GM04504 (cell line): Measurements from ENCODE around the gene NACC2.

Experiments
- DNase-seq: peaks from one replicate; pipeline ENCODE4 v3.0.0-alpha.2; 2012; ENCODE audit warnings: low read depth

NACC2 gene

DNA sequence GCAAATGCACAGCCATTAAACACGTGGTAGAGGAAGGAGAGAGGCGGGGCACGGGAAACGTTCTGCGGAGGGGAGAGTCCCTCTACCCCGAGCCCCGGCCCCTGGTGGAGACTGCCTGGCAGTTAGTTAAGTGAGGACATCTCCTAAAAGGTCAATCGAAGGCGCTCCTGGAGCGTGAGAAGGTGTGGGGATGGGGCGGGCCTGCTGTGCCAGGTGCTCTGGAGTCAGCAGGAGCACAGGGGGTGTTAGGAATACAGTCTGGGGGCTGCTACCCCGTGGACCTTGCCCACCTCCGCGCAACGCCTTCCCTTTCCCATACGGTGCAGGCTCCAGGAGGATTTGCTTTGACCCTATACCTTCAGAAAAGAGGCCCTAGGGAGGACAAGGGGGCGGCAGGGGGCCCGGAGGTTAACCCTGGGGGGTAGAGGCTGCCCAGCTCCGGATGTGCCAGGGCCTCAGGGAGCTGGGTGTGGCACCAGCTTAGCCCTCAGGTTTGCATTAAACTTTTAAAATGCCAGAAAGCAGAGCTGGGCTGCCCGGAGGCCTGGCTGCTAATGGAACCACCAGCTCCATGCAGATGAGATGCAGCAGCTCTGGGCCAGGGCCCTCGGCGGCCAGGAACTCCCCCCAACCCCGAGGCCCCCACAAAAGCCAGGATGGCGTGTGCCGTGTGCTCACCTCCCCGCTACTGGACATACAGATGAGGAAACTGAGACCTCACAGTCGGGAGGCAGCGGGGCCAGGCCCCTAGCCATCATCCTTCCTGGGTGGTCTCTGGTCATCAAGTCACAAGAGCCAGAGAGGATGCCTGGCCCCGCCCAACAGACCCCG lies 39.2 kb downstream of the NACC2 start:
- no peak for DNase-seq

DNA sequence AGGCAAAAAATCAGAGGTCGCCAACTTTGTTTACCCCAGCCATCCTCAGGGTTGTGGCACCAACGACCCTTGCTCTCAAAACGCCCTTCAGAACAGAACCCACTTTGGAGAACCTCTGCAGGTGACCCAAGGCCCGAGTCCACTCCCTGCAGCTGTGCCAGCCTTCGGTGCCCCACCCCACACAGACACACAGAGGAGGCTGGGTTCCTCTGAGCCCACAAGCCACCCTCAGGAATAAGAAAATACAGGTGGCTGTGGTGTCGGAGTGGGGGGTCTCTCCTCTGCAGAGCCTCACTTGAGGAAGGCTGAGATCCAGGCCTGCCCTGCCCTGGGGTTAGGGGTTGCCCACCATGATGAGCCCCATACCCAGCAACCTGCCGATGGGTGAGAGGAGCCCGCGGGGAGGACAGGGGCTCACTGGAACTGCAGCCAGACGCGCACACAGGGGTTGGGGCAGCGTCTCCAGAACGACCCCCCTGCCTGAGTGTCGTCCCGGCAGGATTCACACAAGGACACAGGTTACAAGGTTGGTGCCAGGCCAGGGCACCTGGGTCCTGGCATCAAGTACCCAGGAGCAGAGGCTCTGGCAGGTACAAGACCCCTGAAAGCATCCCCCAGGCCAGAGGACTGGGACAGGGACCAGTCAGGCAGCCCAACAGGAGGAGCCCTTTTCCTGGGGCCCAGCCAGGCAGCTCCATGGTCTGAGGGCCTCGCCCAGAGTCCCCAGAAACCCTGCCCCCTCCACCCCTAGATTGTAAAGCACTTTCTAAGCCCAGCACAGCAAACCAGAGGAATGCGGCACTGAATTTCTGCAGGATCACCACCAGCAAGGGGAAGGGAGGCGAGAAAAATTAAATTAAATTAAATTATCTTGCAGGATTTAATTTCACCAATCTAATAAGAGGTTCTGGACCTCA lies 40.0 kb downstream of the NACC2 start:
- no peak for DNase-seq

DNA sequence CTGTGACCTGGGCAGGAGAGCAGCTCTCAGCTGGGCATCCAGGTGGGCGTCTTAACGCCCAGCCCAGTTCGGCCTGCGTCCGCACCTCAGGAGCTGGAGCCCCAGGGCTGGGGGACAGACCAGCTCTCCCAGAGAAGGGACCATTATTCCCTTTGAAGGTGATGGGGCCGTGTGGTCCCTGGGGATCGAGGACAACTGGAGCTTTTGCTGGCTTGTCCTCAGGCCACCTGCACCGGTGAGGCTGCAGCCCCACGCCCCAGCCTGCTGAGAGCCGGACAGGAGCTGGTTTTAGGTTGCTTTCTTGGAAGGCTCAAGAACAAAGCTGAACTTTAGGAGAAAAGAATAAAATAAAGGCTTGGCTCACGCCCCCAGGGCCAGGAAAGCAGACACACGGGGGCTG lies 40.9 kb downstream of the NACC2 start:
- no peak for DNase-seq

DNA sequence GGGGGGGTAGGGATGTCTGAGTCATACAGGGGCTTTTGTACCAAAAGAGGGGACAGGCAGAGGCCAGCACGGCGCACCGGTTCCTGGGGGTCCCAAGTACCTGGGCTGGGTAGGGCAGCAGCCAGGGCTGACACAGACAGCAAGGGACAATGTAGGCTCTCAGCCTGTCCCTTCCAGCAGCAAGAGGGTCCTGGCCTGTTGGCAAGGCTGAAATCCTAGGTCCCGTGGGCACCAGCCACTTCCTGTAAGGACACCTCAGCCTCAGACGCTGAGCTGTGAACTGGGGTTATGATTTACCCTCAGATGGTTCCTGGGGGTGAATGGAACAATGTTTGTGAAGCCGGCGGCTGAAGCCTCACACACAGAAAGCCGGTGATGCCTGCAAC lies 41.3 kb downstream of the NACC2 start:
- no peak for DNase-seq

DNA sequence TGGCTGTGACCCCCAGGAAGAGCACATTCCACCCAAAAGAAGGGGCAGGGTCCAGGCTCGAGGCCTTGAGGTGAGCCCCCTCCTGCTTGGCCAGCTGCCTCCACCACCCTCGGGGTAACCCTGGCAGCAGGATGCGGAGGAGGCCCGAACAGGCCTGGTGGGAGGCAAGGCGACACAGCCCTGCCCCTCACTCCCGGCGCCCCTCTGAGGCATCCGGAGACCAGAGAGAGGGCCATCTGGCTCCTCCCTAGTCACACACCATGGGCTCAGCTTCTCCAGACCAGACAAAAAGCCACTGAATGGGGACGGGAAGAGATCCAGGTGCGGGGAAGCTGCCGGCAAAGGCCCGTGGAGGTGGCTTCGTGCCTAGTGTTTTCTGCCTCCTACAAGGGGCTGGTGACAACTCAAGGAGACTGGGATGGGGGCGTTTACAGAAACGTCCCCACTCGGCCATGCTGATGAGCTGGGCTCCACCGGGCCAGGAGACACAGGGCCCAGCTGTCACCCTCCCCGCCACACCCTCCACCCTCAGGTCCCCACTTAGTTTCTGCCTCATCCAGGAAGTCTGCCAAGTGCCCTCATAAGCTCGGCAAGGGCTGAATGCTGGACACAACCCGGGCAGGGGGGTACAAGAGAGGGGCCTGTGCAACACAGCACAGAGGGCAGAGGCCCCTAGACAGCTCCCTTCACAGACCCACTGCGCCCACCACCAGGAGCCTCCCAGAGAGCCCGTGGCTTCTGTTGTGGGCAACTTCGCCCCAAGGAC lies 41.9 kb downstream of the NACC2 start:
- DNase-seq = no peak

DNA sequence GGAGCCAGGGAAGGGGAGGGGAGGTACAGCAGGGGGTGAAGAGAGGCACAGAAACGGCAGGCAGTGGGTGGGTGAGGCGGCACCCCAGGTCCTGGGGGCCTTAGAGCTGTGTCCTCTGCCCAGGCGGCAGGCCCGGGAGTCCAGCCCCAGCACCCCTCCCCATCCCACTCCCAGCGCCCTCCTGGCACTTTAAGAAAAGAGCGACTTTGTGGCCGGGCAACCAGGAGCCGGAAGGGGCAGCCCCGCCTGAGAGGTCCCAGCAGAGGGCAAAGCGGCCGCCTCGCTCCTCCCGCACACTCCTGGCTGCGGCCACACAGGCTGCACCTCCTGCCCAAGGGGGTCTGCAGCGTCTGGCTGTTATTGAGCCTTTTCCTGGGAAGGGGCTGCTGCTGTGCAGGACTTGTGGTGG lies 42.6 kb downstream of the NACC2 start:
- no peak for DNase-seq

DNA sequence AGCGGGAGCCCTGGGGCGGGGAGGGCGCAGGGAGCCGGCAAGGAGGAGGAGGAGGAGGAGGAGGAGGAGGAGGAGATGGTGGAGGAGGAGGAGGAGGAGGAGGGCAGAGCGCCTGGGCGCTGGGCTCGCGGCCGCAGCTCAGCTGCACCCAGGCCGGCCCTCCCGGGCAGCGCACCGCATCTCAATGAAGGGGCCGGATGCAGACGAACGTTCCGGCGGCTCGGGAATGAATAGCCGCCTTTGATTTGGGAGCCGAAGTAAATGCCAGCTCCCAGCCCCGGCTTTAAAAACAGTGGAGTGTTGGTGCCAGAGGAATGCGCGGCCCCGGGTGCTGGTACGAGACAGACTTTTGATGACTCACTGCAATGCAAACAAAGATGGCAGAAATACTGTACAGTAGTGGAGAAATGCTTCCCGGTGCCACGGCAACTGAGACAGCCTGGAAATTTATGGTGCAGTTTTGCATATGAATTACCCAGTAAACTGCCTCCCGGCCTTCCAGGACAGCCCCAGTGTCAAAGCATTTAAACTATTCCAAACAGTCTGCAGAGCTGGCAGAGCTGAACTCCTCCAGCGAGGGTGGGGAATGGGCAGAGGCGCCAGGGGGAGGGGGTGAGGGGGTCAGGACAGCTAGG lies 43.1 kb downstream of the NACC2 start:
- DNase-seq = peak; percentile 88

DNA sequence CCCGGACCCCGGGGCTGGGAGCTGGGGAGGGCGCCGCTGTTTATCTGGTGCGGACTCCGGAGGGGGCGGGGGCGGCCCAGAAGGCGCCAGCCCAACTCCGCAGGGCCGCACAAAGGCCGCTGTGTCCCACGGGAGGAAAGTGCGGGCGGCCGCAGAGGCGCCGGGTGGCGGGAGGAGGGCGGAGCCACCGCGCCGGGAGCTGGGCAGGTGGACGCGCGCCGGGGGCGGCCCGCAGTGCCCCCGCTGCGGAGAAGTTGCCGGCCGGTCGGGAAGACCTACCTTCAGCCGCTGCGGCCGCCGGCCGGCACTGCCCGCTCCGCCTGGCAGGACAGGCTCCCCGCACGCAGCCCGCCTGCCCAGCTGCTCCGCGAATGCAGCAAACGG lies 43.6 kb downstream of the NACC2 start:
- no peak for DNase-seq

DNA sequence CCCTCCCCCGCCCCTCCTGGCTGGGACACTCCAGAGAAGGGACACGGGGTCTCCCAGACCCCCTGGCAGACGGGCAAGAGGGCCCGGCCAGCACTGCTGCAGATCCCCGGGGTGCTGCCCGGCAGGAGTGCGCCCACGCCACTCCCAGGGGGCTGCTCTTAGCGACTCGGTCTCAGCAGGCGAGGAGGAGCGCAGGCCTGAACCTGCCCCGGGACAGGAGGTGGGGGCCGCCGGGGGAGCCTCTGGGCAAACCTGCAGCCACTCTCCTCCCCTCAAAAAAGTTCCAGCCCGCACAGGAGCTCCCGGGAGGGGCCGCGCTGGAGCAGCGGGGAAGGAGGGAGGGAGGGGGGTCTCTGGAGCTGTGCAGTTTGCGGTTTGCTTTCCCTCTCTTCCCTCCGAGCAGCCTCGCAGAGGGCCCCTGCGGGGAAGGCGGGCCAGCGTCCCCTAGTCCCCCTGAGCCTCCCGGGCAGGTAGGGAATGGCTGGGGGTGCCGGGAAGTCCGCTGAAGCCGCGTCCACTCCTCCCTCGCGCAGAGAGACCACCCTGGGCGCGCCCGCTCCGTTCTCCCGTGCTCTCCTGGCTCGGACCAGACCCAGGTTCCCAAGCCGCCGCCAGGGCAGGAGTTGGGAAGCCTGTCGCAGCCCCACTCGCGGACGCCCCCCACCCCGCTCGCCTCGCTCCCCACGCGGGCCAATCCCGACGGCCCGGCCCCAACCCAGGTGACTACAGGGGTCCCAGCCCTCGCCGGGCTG lies 44.2 kb downstream of the NACC2 start:
- DNase-seq = no peak

DNA sequence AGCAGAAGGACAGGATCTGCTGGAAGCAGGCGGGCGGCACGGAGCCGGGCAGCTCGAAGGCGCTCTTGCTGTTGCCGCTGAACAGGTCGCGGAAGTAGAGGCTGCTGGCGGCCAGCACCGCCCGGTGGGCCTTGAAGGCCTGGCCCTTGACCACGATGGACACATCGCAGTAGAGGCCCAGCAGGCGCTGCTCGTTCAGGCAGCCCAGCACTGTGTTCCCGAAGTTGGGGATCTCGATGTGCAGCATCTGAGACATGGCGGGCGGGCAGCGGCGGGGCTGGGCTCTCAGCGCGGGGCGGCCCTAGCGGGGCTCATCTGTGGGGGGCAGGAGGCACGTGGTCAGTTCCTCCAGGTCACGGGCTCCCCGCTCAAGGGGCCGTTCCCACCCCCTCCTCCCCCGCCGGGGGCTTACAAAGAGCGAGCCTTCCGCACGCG lies 44.8 kb downstream of the NACC2 start:
- DNase-seq = no peak

DNA sequence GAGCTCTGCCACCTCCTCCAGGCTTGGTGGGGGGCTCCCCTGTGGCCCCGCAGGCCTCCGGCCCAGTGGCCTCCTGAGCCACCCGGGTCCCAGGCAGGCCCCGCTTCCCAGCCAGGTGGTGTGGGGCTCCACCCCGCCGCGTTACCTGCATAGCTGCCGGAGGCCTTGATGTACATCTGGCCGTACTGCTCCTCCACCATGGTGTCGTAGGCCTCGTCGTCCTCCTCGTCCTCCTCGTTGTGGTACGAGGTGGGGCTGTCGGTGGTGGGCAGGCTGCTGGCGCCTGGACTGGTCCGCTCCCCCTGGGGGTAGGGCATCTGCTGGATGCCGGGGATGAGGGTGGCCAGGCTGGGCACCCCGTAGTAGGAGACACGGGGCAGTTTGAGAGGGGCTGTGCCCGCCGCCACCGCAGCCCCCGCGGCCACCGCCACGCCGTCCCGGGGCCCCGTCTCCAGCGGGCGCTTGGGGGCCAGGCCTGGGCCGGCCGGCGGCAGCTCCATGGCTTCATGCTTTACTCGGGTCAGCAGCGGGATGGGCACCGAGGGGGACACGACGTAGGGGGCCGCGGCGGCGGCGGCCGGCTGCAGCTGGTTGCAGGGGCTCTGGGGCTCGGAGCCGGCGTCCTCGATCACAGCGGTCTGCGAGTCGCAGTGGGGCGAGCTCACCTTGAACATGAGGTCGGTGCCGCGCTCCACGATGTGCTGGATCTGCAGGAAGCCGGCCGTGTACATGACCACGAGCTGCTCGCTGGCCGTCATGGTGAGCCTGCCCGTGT lies 45.4 kb downstream of the NACC2 start:
- DNase-seq = no peak

DNA sequence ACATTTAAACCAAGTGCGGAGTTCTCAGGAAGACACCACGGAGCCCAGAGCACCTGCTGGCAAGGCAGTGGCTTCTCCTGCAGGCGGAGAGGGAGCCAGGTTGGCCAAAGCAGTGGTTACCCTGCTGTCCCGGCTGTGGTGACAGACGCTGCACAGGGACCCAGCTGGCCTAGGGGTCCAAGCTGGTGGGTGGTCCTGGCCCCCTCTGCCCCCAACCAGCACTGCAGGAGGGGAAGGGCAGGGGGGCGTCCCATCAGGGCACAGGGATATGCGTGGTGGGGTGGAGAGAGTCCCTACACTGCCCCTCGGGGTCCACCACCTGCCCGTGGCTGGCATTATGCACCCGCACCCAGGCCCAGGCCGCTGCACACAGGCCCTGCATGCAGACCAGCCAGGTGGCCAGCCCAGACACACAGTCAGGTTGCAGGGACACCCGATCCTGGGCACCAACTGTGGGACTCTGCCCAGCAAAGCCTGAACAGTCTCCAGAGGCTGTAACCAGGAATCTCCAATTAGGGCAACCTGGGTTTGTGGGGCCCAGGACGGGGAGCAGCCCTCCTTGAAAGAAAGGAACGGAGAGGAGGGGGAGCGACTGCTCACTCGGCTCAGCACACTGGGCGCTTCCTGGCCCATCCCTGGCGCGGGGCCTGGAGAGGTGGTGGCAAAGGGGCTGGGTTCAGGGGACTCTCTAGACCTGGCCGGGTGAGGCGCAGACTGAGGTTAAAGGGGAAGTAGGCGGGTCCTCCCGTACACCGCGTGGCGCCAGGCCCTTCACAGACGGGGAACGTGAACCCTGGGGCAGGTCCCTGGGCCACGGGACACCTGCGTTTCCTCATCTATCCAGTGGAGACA lies 46.3 kb downstream of the NACC2 start:
- no peak for DNase-seq

DNA sequence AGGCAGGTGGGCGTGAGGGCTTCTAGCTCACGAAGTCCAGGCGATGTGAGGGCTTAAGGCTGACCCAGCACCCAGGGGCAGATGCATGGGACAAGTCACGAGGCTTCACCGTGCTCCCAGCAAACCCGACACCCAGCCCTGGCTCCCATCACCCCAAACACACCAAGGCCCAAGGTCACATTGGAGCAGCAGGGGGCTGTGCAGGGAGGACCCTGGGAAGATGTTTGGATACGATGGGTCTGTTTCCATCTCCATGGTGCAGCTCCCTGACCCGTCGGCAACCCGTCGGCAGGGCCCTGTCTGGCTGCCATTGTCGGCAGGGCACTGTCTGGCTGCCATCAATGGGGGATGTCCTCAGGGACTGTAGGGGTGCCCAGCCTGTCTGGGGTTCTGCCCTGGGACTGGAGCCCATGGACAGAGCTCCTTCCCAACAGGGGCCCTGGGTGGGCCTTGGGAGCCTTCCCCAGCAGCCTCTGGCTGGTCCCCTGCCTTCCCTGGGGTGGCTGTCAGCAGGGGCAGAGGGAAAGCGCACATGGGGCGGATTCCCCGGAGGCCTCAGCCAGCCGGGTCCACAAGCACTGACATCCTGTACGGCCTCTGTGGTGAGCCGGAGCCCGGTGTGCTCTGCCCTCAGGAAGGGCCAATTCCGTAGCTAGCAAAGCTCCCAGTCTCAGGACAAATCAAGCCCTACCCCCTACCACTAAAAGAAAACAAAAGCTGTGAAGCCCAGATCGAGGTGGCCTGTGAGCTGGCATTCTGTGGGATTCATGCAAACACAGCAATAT lies 47.1 kb downstream of the NACC2 start:
- no peak for DNase-seq

DNA sequence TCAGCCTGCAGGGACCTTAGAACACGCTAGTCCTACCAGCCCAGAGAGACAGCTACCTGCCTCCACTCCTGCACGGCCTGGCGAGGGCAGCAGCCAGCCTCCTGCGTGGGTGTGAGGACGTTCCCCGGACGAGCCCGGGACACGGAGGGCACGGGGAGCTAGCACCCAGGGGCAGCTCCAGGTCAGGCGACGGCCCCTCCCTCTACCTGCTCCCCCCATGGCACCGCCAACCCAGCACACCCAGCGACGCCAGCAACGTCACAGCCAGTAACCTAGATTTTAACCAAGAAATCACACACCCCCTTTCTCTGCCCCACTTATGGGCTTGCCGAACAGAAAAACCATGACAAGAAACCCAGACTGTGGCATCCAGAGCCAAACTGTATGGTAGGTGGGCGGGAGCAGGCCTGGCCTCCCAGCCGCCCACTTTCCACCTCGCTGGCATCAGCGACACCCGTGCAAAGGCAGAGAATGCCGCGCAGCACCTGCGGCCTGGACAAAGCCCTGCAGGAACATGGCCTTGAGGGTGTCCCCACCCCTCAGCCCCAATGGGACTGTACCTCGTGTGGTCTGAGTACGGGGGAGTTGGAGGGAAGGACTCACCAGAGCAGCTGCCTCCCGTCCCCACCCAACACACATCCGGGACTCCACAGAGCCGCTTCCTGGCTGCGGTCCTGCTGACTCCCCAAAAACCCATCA lies 47.9 kb downstream of the NACC2 start:
- no peak for DNase-seq

DNA sequence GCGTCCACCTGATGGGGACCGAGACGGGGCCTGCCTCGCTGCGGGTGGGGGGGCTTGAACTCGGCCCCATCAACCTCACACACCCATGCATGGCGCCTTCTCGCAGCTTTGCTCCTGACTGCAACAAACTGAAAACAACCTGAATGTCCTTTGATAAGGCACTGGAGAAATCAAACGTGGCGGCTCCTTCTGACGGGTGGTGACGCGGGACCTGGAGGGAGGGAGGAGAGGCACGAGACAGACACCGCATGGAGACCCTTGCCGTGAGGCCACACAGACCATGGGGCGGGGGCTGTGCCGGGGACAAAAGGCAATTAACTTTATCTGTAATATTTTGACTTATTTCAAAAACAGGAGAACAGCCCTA lies 48.6 kb downstream of the NACC2 start:
- DNase-seq = no peak

DNA sequence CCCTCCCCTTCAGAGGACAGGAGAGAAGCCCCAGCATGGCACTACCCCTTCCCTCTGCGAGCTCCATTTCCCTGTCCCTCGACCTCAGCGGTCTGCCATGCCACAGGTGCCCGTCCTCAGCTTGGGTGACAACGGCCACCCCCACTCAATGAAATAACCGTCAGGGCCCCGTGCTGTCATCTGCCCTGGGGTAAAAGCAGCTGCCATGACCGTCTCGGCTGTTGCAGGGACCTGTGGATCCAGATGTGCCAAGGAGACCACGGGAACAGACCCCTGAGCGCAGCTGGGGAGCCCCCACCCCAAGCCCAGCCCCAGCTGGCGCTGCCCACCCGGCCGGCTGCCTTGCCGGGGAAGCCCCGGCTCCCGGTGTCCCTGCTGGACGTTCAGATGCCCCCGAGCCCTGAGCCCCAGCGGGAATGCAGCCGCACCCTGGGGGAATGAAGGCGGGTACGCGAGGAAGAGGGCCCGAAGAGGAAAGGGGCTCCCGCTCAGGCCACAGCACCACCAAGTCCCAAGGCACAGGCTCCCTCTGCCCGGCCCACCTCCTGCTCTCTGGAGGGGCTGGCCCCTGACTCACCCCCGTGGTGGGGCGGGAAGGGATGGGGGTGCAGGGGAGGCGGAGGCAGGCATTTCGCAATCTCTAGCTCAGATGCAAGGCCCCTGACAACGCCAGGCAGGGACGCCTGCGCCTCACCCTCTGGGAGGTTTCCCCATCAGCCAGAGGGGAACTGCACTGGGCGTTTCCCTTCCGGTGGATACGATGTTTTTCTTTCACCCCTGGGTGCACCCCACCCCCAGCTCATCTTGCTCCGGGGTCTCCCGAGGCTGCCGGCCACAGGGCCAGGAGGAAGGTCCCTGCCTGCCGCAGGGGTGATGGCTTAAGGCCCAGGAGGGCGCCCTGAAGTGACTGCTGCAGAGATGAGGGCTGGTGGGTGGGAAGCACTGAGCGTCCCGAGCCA lies 49.2 kb downstream of the NACC2 start:
- DNase-seq = peak; percentile 64
